ENCODE results near the gene CRACDL.

The CRACDL gene

GRCh38 chr2:98927027-98927426, 9.0 kb downstream of the CRACDL start:
- DNase-seq (ENCODE audit: low read depth in 1 of 2, low spot score in 1 of 2) = no peak

- DNase-seq (ENCODE audit: low read depth in 1 of 2, low spot score in 1 of 2) = no peak
These were observed 9.4 kb downstream of the CRACDL start for GRCh38 chr2:98926601-98927000.

GRCh38 chr2:98924910-98925309, 11.1 kb downstream of the CRACDL start:
- no peak for DNase-seq (ENCODE audit: low read depth in 1 of 2, low spot score in 1 of 2)

- DNase-seq (ENCODE audit: low read depth in 1 of 2, low spot score in 1 of 2) = no peak
These were observed 11.8 kb downstream of the CRACDL start for GRCh38 chr2:98924038-98924830.

- DNase-seq (ENCODE audit: low read depth in 1 of 2, low spot score in 1 of 2) = no peak
These were observed 12.6 kb downstream of the CRACDL start for GRCh38 chr2:98923244-98923940.

- DNase-seq (ENCODE audit: low read depth in 1 of 2, low spot score in 1 of 2) = no peak
These were observed 15.0 kb downstream of the CRACDL start for GRCh38 chr2:98921062-98921461.

- DNase-seq (ENCODE audit: low read depth in 1 of 2, low spot score in 1 of 2) = no peak
These were observed 19.0 kb downstream of the CRACDL start for GRCh38 chr2:98917031-98917471.

GRCh38 chr2:98915751-98916358, 20.2 kb downstream of the CRACDL start:
- DNase-seq (ENCODE audit: low read depth in 1 of 2, low spot score in 1 of 2) = no peak

- DNase-seq (ENCODE audit: low read depth in 1 of 2, low spot score in 1 of 2) = no peak
These were observed 21.1 kb downstream of the CRACDL start for GRCh38 chr2:98914713-98915580.

GRCh38 chr2:98913916-98914712, 21.9 kb downstream of the CRACDL start:
- no peak for DNase-seq (ENCODE audit: low read depth in 1 of 2, low spot score in 1 of 2)

- DNase-seq (ENCODE audit: low read depth in 1 of 2, low spot score in 1 of 2) = no peak
These were observed 22.8 kb downstream of the CRACDL start for GRCh38 chr2:98912957-98913915.

- DNase-seq (ENCODE audit: low read depth in 1 of 2, low spot score in 1 of 2) = no peak
These were observed 23.7 kb downstream of the CRACDL start for GRCh38 chr2:98912221-98912851.

- no peak for DNase-seq (ENCODE audit: low read depth in 1 of 2, low spot score in 1 of 2)
These were observed 24.5 kb downstream of the CRACDL start for GRCh38 chr2:98911376-98912154.

GRCh38 chr2:98911126-98911375, 25.0 kb downstream of the CRACDL start:
- DNase-seq (ENCODE audit: low read depth in 1 of 2, low spot score in 1 of 2) = no peak

GRCh38 chr2:98910349-98911125, 25.5 kb downstream of the CRACDL start:
- DNase-seq (ENCODE audit: low read depth in 1 of 2, low spot score in 1 of 2) = no peak

- no peak for DNase-seq (ENCODE audit: low read depth in 1 of 2, low spot score in 1 of 2)
These were observed 26.5 kb downstream of the CRACDL start for GRCh38 chr2:98909317-98910211.

GRCh38 chr2:98908931-98909316, 27.1 kb downstream of the CRACDL start:
- no peak for DNase-seq (ENCODE audit: low read depth in 1 of 2, low spot score in 1 of 2)
